Measurements from ENCODE around the gene PER1. TPM values are rescaled to one million over a fixed set of nuclear protein-coding genes. Genes with fewer than 3 reads are reported as not detected.

The PER1 gene
- total RNA-seq, 1 experiment from 2014 or later = 36.5 TPM

GRCh38 chr17:8156246-8156992, 4.2 kb upstream of the PER1 start:
- H2BK20ac ChIP-seq (ENCODE audit: low read depth, low read length, poor library complexity, severe bottlenecking) = no peak overlapping the region
- no peak overlapping the region for H2AFZ ChIP-seq (ENCODE audit: low read length)
- H3K23me2 ChIP-seq (ENCODE audit: insufficient read length, low read depth, low read length, poor library complexity, severe bottlenecking) = peaks cover 19% of the 10 kb centered on the region
- no peaks in the 10 kb centered on the region for H3K79me1 ChIP-seq (ENCODE audit: insufficient read depth, low read depth, low read length, poor library complexity, severe bottlenecking)
- peaks cover 6 to 22% (median 16%) of the 10 kb centered on the region in 3 experiments for H3K36me3 Mint-ChIP-seq (ENCODE audit: insufficient read depth in 1 of 3, low read depth in 3 of 3)
- H2AK5ac ChIP-seq (ENCODE audit: insufficient read length, low read length) = no peak overlapping the region
- no peaks in the 10 kb centered on the region for H3K9me3 ChIP-seq (ENCODE audit: control insufficient read depth, low read depth, low read length)
- H3K9me3 Mint-ChIP-seq = no peaks in the 10 kb centered on the region
- H3K23ac ChIP-seq (ENCODE audit: insufficient read length, low read depth, low read length) = no peak overlapping the region
- H3K56ac ChIP-seq (ENCODE audit: insufficient read length, low read depth, low read length) = no peak overlapping the region
- WGBS (ENCODE audit: extremely low coverage, insufficient read length, low lambda C conversion rate) = no CpG with 5 or more reads among the region's 59 CpGs
- peak overlapping the region; percentile 83 for H3K4me2 ChIP-seq (ENCODE audit: insufficient read depth, insufficient read length, low read length)
- H4K8ac ChIP-seq (replicated peaks; ENCODE audit: insufficient read length, low read depth, low read length) = no peak overlapping the region
- DNase-seq = peak; percentile 100
- peaks cover 3% of the 10 kb centered on the region for H3K27me3 Mint-ChIP-seq (ENCODE audit: low read depth)
- H3K27ac ChIP-seq (ENCODE audit: insufficient read length, low read depth, low read length) = peak overlapping the region; percentile 50
- peak overlapping the region; percentile 79 for H2BK120ac ChIP-seq (ENCODE audit: low read depth, low read length, poor library complexity, severe bottlenecking)
- H3K27ac Mint-ChIP-seq = no peak overlapping the region
- H3K79me2 ChIP-seq (ENCODE audit: insufficient read depth, low read length) = no peaks in the 10 kb centered on the region
- H4K20me1 ChIP-seq (ENCODE audit: control insufficient read depth, insufficient read depth, insufficient read length) = no peaks in the 10 kb centered on the region
- H3K18ac ChIP-seq (ENCODE audit: insufficient read length, low read depth, low read length) = peak overlapping the region; percentile 79
- H3K4me3 Mint-ChIP-seq = no peak overlapping the region
- H3K14ac ChIP-seq (ENCODE audit: insufficient read depth, low read length) = peak overlapping the region; percentile 85
- H2BK12ac ChIP-seq (ENCODE audit: insufficient read length, low read depth, low read length) = peak overlapping the region; percentile 36
- no peak for TF ChIP-seq CTCF (conservative IDR thresholded peaks at IDR 0.05)
- no peak overlapping the region; the same call in 1 of the 2 replicates for H3K4ac ChIP-seq (ENCODE audit: low read depth, low read length)
- H2BK5ac ChIP-seq (ENCODE audit: insufficient read length, low read length) = peak overlapping the region; percentile 83
- H2BK15ac ChIP-seq (ENCODE audit: low read depth, low read length) = no peak overlapping the region
- no peak overlapping the region for H4K5ac ChIP-seq (ENCODE audit: insufficient read length, low read depth, low read length)
- no peak overlapping the region for H4K91ac ChIP-seq (ENCODE audit: insufficient read length, low read depth, low read length)
- no peaks in the 10 kb centered on the region for H3K27me3 ChIP-seq (ENCODE audit: insufficient read depth, low read length)
- peak overlapping the region; percentile 63 for H3K9ac ChIP-seq (ENCODE audit: extremely low read depth, insufficient read length, low read length)
- H3T11ph ChIP-seq (ENCODE audit: low read length) = no peak overlapping the region
- H3K4me1 ChIP-seq (ENCODE audit: insufficient read depth, low read length) = peaks cover 8% of the 10 kb centered on the region
- peaks cover 31 to 37% of the 10 kb centered on the region in 2 experiments for H3K4me1 Mint-ChIP-seq
